Measurements from ENCODE around the gene GATA5.

DNA sequence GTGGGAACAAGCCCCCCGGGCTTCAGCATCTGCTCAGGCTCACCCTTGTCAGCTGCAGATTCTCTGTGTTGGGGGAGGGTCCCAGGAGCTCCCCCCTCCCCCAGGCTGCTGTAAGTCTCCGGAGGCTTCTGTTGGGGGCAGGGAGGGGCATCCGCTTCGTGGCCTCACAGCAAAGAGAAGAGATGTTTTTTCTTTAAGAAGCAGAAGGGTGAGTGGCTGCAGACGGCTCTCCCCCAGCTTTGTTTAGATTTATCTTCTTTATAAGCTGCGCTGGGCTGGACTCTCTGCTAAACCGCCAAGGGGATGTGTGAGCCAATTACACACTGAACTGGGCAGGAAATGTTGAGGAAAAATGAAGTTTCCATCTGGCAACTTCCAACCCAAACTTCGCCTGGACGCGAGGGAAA lies 48.7 kb upstream of the GATA5 start:
- TF ChIP-seq POLR2A (IDR thresholded peaks at IDR 0.05; ENCODE audit: low read depth, low read length) = no peak
- TF ChIP-seq CTCF (IDR thresholded peaks at IDR 0.05; ENCODE audit: extremely low read depth in 1 of 2, insufficient read depth in 1 of 2, low read depth in 1 of 2, low read length in 2 of 2) = no peak
- no peak for TF ChIP-seq FOS (IDR thresholded peaks at IDR 0.05; ENCODE audit: borderline replicate concordance, insufficient read depth, low read length)

All from endothelial cell of umbilical vein (primary cell).